Sigmoid colon (tissue), 7 donors: ENCODE measurements around the gene KRT14. TPM values are rescaled to one million over a fixed set of nuclear protein-coding genes. Genes with fewer than 3 reads are reported as not detected.
"Not testable (repeated sequence)": the region's sequence is repeated elsewhere in the genome, so short reads cannot be mapped to it uniquely, and the experiment has no call there.

Experiments
- DNase-seq: peaks from one replicate; pipeline ENCODE4 v3.0.0-alpha.2; 2019
- H3K27ac ChIP-seq, 4 donors: fragments of 200-600 bp; sonication (generic); one replicate each; pipeline ENCODE4 v1.5.1; 2016 to 2019; ENCODE audit warnings: mild to moderate bottlenecking in 1 of 4
- H3K27me3 ChIP-seq, 3 donors: fragments of 200-600 bp; sonication (generic); one replicate each; pipeline ENCODE4 v1.5.1; 2019; ENCODE audit warnings: mild to moderate bottlenecking in 1 of 3
- H3K36me3 ChIP-seq, 4 donors: fragments of 200-600 bp; sonication (generic); one replicate each; pipeline ENCODE4 v1.5.1; 2016 to 2019
- H3K4me1 ChIP-seq, 4 donors: fragments of 200-600 bp; sonication (generic); one replicate each; pipeline ENCODE4 v1.5.1; 2017 to 2019
- H3K4me3 ChIP-seq, 4 donors: fragments of 200-600 bp; sonication (generic); one replicate each; pipeline ENCODE4 v1.5.1; 2017 to 2019; ENCODE audit warnings: mild to moderate bottlenecking in 2 of 4, moderate library complexity in 1 of 4
- H3K9me3 ChIP-seq, 4 donors: fragments of 200-600 bp in 3 of 4; sonication (generic) in 3 of 4; one replicate each; pipeline versions ENCODE4 v1.5.1 to v1.6.1; 2013 to 2019
- CTCF ChIP-seq, 4 experiments: fragments of 450-650 bp in 3 of 4; fragments of 200-600 bp in 1 of 4; IDR thresholded peaks; one replicate each; pipeline ENCODE4 v1.5.1; 2016 to 2019; ENCODE audit warnings: antibody characterized with exemption in 4 of 4, mild to moderate bottlenecking in 3 of 4, moderate library complexity in 2 of 4
- EP300 ChIP-seq, 4 donors: sonication (generic); formaldehyde crosslinking; IDR thresholded peaks; one replicate each; pipeline ENCODE4 v1.6.1; 2017; ENCODE audit warnings: antibody characterized with exemption in 4 of 4
- POLR2A ChIP-seq, 2 donors: fragments of 450-650 bp; IDR thresholded peaks; one replicate each; pipeline ENCODE4 v1.6.1; 2016; ENCODE audit warnings: antibody characterized with exemption in 2 of 2, mild to moderate bottlenecking in 2 of 2, moderate library complexity in 2 of 2
- POLR2AphosphoS5 ChIP-seq, 4 donors: sonication (generic); formaldehyde crosslinking; IDR thresholded peaks; one replicate each; pipeline ENCODE4 v1.6.1; 2017; ENCODE audit warnings: antibody characterized with exemption in 4 of 4
- WGBS, 2 donors: extraction: QIAGEN DNeasy Blood & Tissue Kit; methylation state at CpG; one replicate each; pipeline ENCODE4 v1.1.7; 2013; 5-methylcytosine and 5-hydroxymethylcytosine counted together
- intact Hi-C: fragments of 100-400 bp; cut with DNase I; formaldehyde crosslinking; loops from one replicate; pipeline ENCODE4 v1.15.1; 2023
- polyA plus RNA-seq, 3 donors: library from polyadenylated mRNA; stranded (reverse); fragments of 200-250 nt; gene quantifications; one replicate each; pipeline ENCODE4 v1.2.3, GENCODE V29; 2013
- total RNA-seq, 4 donors: library from RNA; depleted of rRNA; stranded (reverse); fragments of >200 nt; gene quantifications; one replicate each; pipeline ENCODE4 v1.1.0, GENCODE V29; 2016
- donor health status: healthy with polysubstance abuse.
- donor health status: Bipolar disorder and iron deficiency.
- donor health status: healthy.

Gene KRT14
- total and polyA plus RNA-seq, 7 donors = 0.15 to 3.6 (median 1.4) TPM; not detected in 4

- WGBS, 2 donors = 98% methylated on average over 3 of the region's 3 CpGs
- Histone ChIP-seq H3K4me1 (peaks cover 0 to 30% (median 23%) of the 10 kb centered on the region in 4 donors), H3K27ac (no peak overlapping the region), H3K9me3 (peaks cover 0 to 2% (median 0%) of the 10 kb centered on the region in 4 donors), H3K27me3 (no peaks in the 10 kb centered on the region), H3K36me3 (no peaks in the 10 kb centered on the region), H3K4me3 (no peak overlapping the region)
- intact Hi-C loops = loop anchor here (5.0 kb wide), 1 partner anchor 745 kb away; no protein-coding TSS in a partner anchor
- no peak for TF ChIP-seq POLR2AphosphoS5 (IDR thresholded peaks at IDR 0.05)
- no peak for TF ChIP-seq CTCF (IDR thresholded peaks at IDR 0.05)
- no peak for TF ChIP-seq EP300 (IDR thresholded peaks at IDR 0.05)
- TF ChIP-seq POLR2A (IDR thresholded peaks at IDR 0.05) = no peak
- DNase-seq = no peak
Measured at GRCh38 chr17:41546819-41547218, 39.9 kb downstream of the KRT14 start.

- Histone ChIP-seq H3K9me3 (peaks cover 0 to 2% (median 0%) of the 10 kb centered on the region in 4 donors), H3K27me3 (no peaks in the 10 kb centered on the region), H3K4me1 (peaks cover 0 to 30% (median 23%) of the 10 kb centered on the region in 4 donors), H3K27ac (no peak overlapping the region), H3K4me3 (no peak overlapping the region), H3K36me3 (no peaks in the 10 kb centered on the region)
- TF ChIP-seq CTCF (IDR thresholded peaks at IDR 0.05) (no peak), EP300 (IDR thresholded peaks at IDR 0.05) (no peak), POLR2A (IDR thresholded peaks at IDR 0.05) (no peak), POLR2AphosphoS5 (IDR thresholded peaks at IDR 0.05) (no peak)
- intact Hi-C loops = loop anchor here (5.0 kb wide), 1 partner anchor 744 kb away; no protein-coding TSS in a partner anchor
- 87% methylated on average over 13 of the region's 13 CpGs for WGBS, 2 donors
- no peak for DNase-seq
Measured at GRCh38 chr17:41545829-41546410, 40.8 kb downstream of the KRT14 start.

GRCh38 chr17:41544935-41545334, 41.8 kb downstream of the KRT14 start:
- intact Hi-C loops = loop anchor here (5.0 kb wide), 1 partner anchor 743 kb away; no protein-coding TSS in a partner anchor
- peaks cover 0 to 2% (median 0%) of the 10 kb centered on the region in 4 donors for H3K9me3 ChIP-seq
- H3K27me3 ChIP-seq = no peaks in the 10 kb centered on the region
- H3K27ac ChIP-seq = no peak overlapping the region
- H3K4me1 ChIP-seq = peaks cover 0 to 29% (median 23%) of the 10 kb centered on the region in 4 donors
- no peaks in the 10 kb centered on the region for H3K36me3 ChIP-seq
- no peak for DNase-seq
- TF ChIP-seq POLR2AphosphoS5 (IDR thresholded peaks at IDR 0.05) = no peak
- no peak for TF ChIP-seq EP300 (IDR thresholded peaks at IDR 0.05)
- no peak for TF ChIP-seq CTCF (IDR thresholded peaks at IDR 0.05)
- no peak for TF ChIP-seq POLR2A (IDR thresholded peaks at IDR 0.05)
- WGBS, 2 donors = 78 to 85% methylated on average over 5 of the region's 5 CpGs
- H3K4me3 ChIP-seq = no peak overlapping the region

GRCh38 chr17:41544491-41544892, 42.2 kb downstream of the KRT14 start:
- TF ChIP-seq POLR2AphosphoS5 (IDR thresholded peaks at IDR 0.05) (no peak), EP300 (IDR thresholded peaks at IDR 0.05) (no peak), POLR2A (IDR thresholded peaks at IDR 0.05) (no peak), CTCF (IDR thresholded peaks at IDR 0.05) (no peak)
- Histone ChIP-seq H3K4me1 (peaks cover 0 to 25% (median 22%) of the 10 kb centered on the region in 4 donors), H3K27ac (no peak overlapping the region), H3K4me3 (no peak overlapping the region), H3K27me3 (no peaks in the 10 kb centered on the region), H3K9me3 (peaks cover 0 to 2% (median 0%) of the 10 kb centered on the region in 4 donors), H3K36me3 (no peaks in the 10 kb centered on the region)
- 15 to 56% methylated on average over 5 of the region's 5 CpGs for WGBS, 2 donors
- intact Hi-C loops = no loop called here
- no peak for DNase-seq

GRCh38 chr17:41542786-41543185, 43.9 kb downstream of the KRT14 start:
- H3K36me3 ChIP-seq, H3K27me3 ChIP-seq, H3K4me1 ChIP-seq, H3K27ac ChIP-seq, DNase-seq, H3K9me3 ChIP-seq, intact Hi-C loops, H3K4me3 ChIP-seq: not testable (repeated sequence)
- WGBS, 2 donors = 73 to 82% methylated on average over 10 of the region's 10 CpGs
